Activated CD4-positive, alpha-beta T cell treated with anti-CD3 and anti-CD28 coated beads for 24 hours (primary cell): ENCODE results near the gene NADSYN1.
"Not testable (repeated sequence)": the region's sequence is repeated elsewhere in the genome, so short reads cannot be mapped to it uniquely, and the experiment has no call there.

ENCODE experiments used
- DNase-seq, 2 donors: peaks; one replicate each; pipeline ENCODE4 v3.0.0-alpha.2; 2020; ENCODE audit warnings: low read depth in 2 of 2

The NADSYN1 gene

DNA sequence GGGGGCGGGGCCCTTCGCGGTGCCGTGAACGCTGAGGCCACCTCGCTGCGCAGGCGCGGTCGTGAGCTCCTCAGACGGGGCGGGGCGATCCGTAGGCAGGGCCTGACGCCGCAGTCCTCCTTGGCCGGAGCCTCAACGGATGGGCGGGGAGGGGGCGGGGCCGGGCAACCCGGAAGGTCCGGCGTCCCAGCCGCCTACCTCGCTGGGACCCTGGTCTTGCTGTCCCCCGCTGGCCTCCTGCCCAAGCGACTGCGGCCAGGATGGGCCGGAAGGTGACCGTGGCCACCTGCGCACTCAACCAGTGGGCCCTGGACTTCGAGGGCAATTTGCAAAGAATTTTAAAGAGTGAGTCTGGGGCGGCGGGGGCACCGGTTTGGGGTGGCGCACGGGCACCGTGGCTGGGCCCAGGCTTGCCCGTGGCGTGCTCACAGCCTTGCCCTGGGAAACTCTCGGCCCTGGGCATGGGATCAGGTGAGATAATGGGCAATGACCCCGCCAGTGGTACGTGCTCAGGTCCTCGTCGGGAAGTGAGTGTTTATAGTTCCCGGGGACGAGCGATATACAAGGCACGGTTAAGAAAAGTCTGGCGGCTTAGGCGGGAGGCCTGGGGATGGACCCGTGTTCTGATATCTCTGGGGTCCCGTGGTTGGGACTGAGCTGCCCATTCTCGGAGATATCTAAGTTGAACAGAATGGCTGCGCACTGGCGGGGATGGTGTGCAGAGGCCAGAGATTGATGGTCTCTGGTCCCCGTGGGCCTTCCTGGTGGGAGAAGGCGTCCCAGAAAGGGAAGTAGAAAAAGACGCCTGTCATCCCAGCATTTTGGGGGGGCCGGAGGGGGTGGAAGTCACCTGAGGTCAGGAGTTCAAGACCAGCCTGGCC is at the start of gene NADSYN1:
Gene NADSYN1, plus strand, starts transcription at position 167 of the 881 bp plus-strand sequence. Its CDS starts 94 bp downstream, at position 261.
- DNase-seq = peak; percentile 92 to 93

DNA sequence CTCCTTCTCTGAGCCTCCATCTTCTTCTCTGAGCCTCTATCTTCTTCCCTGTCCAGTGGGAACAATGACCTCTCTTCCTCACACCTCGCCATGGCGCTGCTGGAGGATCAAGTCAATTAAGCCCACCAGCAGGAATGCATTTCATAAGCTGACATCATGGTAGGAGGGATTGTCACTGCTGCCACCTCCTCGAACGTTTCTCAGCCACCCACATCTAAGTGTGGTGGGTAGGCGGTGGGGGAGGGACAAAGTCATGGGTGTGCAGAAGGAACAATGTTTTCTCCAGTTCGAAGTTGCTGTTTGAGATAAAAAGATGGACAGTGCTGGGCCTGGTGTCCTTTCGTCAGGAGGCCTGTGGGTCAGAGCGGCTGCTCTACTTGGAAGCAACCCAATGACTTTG is 48.8 kb upstream of the NADSYN1 start:
- DNase-seq = no peak

DNA sequence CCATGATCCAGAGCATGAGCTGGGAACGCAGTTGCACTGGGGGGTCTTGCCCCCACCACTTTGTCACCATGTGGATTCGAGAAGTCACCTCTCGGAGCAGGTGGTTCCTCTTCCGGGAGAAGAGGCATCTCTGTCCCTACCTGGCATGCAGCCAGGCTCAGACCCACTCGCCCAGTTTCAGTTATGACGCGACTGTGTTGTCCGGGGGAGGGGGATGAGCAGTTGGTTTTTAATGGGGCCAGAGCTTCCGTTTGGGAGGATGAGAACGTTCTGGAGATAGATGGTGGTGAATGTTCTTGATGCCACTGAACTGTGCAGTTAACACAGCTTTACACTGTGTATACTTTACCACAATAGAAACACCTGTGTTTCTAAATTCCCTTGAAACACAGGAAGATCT is 46.3 kb upstream of the NADSYN1 start:
- no peak for DNase-seq

DNA sequence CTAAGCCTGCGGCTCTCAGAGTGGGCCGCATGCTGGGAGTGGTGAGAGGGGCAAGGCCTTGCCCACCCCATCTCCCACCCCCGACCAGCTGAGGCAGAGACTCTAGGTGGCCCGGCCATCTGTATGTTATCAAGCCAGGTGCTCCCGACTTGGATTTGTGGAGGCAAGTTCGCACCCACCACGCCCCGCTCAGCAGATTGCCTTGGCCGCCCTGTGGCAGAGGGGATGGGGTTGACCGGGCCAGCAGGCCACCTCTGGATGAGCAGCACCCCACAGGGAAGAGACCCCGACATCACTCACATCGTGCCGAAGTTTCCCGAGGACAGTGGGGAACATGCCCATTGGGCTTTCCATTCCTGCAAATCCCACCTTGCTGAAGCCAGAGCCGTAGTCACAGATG is 45.6 kb upstream of the NADSYN1 start:
- DNase-seq = no peak

DNA sequence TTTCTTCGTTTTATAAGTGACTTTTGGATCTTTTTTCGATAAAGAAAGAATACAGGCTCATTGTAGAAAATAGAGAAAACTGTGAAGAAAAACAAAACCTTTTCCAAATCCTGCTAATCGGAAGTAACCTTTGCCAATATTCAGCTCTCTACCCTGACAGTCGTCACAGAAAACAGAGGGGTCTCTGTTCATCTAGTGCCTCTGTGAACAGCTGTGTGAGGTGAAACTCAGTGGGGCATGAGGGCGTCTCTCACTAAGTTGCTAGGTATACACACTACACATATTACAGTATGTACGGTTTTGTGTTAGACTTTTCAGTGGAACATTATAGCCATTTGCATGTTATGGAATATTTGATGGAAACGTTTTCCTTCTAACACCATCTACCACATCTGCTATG is 44.2 kb upstream of the NADSYN1 start:
- no peak for DNase-seq

DNA sequence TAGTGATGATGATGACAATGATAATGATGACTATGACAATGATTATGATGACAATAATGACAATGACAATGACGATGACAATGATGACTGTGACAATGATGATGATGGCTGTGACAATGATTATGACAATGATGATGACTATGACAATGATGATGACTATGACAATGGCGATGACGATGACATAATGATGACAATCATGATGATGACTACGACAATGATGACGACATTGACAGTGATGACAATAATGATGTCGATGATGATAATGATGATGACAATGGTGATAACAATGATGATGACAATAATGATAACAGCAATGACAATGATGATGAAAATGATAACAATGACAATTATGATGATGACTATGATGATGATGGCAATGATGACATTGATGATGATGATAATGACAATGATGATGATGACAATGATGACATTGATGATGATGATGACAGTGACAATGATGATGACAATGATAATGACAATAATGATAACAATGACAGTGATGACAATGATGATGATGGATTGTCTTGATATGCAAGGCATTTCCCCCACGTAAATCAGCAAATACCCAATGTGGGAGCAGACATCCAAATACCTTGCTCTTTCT is 42.5 kb upstream of the NADSYN1 start:
- DNase-seq = no peak

DNA sequence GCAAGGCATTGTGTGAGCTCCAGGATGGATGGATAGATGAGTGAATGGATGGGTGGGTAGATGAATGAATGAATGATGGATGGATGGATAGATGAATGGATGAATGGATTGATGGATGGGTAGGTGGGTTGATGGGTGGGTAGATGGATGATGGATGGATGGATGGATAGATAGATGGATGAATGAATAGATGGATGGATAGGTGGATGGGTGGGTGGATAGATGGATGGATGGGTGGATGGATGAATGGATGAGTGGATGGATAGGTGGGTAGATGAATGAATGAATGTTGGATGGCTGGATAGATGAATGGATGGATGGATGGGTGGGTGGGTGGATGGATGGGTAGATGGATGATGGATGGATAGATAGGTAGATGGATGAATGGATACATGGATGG is 38.4 kb upstream of the NADSYN1 start:
- DNase-seq = no peak

DNA sequence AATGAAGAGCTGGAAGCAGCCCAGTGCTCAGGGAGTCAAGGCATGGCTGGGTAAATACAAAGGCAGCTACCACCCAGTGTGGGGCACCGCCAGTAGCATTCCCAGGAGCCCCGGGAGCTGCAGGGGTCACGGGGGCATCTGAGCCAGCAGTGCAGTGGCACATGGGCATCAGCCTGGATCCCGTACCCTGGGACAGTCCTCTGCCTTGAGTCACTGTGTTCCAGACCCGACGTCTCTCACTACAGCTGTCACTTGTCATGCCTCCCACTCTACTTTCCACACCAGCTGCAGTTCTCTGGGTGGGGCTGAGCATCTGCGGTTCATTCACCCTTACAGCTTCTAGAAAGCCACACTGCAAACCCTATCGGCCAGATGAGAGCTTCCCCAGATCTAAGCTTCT is 34.4 kb upstream of the NADSYN1 start:
- DNase-seq = no peak

DNA sequence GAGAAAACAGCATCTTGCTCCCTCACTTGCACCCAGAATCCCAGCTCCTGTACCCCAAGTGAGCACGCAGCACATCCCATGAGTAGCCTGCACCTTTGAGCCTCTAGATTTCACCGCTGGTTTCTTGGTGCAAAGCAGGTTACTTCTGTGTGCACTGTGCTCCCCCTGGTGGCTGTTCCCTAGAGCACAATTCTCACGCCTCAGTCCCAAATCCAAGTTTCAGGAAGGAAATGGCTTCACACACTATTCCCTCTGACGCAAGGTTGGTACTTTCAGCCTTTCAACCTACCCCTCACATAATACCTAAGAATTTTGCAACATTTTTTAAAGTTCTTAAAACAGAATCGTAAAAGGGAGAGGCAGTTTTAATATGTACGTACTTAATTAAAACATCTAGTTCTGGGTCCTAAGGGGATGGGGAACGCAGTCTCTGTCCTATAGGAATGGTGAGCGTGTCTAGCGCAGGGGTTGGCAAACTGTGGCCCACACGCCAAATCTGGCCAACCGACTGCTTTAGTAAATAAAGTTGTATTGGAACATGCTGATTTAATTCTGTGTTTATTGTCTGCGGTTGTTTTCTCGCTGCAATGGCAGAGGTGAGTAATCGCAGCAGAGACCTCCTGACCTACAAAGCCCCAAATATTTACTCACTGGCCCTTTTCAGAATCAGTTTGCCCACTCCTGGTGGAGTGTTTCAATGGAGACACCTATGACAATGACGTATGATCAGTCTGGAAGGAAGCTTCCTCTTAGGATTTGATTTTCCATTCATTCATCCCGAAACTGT is 32.4 kb upstream of the NADSYN1 start:
- DNase-seq = no peak

DNA sequence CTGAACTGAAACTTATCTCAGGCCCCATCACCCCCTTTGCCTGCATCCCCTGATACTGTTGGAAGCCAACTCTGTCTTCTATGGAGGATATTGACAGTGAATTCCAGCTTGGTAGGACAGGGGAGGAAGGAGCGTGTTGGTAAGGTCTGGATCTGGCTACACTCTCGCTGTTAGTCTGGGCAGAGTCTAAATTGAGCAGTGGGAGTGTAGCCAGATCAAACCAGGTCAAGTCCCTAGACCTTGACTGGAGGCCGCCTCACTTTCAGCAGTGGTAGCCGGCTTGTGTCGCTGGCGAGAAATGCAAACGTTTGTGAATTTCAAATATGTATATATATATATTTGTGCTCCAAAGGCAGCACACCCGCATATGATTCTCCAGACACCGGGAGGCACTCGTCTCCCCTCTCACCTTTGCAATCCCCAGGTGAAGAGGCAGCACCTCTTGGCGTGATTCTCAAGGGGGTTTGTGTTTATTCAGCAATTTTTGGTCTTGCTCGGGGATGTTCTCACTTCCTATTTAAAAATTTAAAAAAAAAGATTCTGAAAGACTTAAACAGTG is 31.5 kb upstream of the NADSYN1 start:
- no peak for DNase-seq

DNA sequence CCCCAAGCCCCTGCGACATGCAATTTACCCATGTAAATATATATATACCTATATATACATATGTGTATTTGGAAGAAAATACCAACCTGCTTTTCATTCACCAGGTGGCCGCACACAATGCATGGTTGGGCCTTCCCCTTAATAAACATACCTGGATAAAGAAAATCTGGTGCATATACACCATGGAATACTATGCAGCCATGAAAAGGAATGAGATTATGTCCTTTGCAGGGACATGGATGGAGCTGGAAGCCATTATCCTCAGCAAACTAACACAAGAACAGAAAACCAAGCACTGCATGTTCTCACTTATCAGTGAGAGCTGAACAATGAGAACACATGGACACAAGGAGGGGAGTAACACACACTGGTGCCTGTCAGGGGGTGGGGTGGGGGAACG is 30.7 kb upstream of the NADSYN1 start:
- not testable (repeated sequence) for DNase-seq

DNA sequence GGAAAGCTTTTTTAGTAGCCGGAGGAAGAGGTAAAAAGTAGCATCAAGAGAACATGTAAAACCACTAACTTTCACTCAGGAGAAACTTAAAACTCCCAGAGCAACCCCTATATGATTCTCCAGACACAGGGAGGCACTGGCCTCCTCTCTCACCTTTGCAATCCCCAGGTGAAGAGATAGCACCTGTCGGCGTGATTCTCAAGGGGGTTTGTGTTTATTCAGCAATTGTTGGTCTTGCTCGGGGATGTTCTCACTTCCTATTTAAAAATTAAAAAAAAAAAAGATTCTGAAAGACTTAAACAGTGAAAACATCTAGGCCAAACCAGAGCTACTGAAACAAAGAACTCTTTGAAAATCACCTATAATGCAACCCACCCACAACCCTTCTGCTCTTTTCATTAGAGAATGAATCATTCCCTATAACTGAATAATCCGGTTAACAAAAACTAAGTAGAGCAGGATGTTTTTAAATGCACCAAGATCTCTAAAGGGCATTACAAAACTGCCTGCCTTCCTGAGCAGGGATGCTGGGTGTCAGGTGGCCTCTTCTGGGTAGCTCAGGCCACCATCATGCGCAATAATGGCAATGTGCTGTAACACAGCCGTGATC is 29.7 kb upstream of the NADSYN1 start:
- DNase-seq = no peak

DNA sequence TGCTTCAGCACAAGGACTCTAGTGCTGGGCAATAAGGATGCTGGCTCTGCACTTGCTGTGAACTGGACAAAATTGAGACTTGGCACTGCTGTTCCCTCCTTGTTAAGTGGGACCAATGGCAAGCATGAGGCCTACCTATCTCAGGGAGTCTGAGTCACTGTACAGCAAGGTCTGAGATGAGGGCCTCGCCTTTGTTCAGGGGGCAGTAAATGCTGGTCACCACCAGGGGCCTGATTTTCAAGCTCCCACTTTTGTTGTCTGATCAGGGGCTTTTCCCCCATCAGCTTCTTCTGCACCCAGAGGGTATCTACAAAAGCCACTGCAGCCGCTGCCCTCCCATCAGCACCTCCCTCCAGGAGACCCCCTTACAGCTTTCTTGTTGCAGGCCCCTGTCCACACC is 27.6 kb upstream of the NADSYN1 start:
- no peak for DNase-seq

DNA sequence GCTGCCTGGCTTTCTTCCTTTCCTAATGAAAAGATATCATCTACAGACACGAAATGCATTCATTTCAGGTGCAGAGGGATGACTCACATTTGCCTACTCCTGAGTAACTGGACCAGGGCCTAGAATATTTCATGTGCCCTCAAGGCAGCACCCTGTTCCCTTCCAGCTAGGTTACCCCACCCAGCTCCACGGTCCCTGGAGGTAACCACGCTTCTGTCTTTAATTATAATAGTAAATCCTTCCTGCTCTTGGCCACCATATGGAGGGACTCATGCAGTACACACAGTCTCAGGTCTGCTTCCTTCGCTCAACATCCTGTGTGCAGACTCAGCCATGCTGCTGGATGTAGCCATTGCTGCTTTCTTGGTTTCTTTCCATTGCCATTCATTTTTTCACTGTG is 27.1 kb upstream of the NADSYN1 start:
- DNase-seq = no peak

DNA sequence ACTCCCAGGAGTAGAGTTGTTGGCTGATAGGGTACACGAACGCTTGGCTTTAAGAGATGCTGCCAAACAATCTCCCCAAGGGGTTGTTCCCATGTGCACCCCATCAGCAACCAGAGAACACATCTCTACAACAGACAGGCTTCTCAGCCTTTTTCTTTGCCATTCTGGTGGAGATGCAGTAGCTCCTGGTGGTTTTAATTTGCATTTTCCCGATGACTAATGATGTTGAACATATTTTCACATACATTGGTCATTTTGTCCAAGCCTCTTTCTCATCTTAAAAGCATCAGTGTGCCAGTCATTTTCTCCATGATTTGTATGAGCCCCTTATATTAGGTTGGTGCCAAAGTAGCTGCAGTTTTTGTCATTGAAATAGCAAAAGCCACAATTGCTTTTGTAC is 26.6 kb upstream of the NADSYN1 start:
- DNase-seq = no peak

DNA sequence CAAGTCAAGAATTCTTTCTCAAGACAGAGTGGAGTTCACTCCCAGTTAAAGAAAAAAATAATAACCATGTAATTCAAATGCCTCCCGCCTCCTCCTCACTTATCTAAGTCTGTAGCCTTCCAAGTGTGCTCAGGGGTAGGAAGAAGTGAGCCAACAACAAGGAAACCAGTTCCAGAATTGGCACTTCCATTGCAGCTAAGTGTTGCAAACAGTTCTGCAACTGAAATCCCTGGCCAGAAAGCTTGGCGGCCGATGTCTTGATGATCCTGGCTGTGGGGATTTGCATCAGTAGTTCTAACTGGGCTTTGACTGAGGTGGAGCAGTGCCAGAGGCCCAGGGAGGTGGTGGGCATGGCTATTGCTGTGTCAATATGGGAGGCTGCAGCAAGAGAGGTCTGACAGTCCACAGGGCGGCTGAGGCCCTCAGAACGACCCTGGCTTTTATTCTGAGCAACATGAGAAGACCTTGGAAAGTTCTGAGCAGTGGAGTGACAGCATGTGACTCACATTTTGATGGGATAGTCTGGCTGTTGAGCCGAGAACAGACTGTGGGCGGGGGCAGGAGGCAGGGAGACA is 24.1 kb upstream of the NADSYN1 start:
- DNase-seq = no peak

DNA sequence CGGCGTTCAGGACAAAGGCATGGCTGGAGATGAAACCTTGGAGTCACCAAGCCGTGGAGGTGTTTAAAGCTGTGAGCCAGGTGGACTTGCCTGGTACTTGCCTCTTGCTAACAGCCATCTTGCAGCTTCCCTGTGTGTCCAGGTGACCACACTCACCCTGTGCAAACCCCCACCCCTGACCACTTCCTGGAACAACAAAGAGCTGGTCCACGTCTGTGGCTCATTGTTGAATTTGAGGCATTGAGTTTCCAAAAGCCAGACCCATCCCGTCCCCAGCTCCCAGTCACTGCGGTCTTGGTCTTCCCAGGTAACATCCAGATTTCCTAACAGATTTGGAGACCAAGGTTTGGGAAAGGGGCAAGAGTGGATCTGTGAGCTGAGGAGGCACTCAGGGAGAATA is 23.3 kb upstream of the NADSYN1 start:
- DNase-seq = no peak

DNA sequence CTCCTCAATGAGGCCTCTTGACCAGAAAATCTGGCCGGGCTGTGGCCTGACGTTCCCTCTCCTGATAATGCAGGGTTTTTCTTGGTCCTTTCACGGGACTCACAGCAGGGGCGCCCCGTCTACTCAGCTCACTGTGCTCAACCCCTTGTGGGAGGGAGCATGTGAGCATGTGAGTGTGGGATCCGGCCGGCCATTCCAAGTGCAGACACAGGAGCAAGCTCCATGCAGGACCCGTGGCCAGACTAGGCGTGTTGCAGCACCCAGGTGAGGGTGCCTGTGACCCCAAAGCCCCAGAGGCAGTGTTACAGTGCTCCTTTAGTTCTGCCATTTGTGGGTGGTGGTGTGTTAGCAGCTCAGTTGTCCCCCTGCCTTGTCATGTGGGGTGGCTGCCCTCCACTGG is 22.8 kb upstream of the NADSYN1 start:
- no peak for DNase-seq

DNA sequence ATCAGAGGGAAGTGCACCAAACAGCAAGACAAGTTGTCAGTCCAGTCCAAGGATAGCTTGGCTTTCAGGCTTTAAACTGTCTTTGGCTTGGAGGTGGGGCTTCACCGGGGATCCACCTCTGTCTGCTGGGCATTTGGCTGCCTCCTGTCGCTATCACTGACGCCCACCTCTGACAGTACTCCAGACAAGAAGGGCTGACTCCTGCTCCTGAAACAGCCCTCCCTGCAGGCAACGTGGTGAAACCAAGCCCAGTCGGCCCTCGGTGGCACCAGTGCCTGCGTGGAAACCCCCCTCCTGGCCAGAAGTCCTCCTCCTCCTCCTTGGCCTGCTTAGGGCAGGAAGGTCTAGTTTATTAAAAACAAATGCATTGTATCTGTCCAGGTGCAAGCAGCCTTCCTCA is 21.7 kb upstream of the NADSYN1 start:
- DNase-seq = no peak

DNA sequence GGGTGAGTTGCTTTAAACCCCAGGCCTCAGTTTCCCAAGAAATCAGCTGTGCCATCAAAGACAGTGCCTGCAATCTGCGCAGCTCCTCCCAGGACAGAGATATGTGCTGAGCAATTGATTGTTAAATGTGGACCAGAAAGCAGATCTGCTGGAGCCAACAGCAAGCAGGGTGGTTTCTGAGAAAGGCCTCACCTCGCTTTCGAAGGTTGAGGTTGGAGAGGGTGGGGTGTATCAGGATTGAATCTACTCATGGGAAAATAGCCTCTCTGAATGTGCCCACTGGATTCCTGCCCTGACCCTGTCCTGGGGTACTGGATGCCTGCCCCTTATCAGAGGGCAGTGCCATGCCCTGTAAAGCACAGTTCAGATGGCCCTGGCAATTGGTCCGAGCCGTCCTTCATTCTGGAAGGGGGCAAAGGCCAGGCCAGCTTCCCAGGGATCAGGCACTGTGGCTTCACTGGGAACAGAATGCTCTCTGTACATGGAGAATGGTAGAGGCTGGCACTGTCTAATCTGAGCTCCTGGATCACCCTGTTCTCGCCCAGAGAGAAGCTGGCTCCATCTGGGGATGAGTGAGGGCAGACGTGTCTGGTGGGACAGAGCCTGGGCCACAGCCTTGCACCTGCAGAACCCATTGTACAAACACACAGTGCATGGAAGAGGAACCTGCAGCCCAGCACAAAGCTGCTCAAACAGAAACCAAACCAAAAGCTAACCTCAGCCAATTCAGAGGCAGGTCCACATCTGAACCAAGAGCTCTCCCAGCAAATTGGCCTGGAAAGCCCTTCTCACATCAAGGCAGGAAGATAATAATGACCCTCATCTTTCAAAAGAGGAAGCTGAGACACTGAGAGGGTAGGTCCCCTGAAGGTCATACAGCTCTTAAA is 20.0 kb upstream of the NADSYN1 start:
- no peak for DNase-seq
